Dermis microvascular lymphatic vessel endothelial cell (primary cell): ENCODE data around the gene PBRM1. TPM values are rescaled to one million over a fixed set of nuclear protein-coding genes. Genes with fewer than 3 reads are reported as not detected.
"Not testable (repeated sequence)": the region's sequence is repeated elsewhere in the genome, so short reads cannot be mapped to it uniquely, and the experiment has no call there.

Experiments used
- DNase-seq, 2 donors: peaks; one replicate each; pipeline versions ENCODE4 v3.0.0 to v3.0.0-alpha.2; 2010; ENCODE audit warnings: low read depth in 2 of 2
- total RNA-seq: library from RNA; depleted of rRNA; stranded (reverse); fragments of >200 nt; gene quantifications from 2 replicates; pipeline ENCODE4 v1.2.1, GENCODE V29; 2014

The PBRM1 gene
- 51.9 and 61.6 TPM in 2 replicates for total RNA-seq

DNA sequence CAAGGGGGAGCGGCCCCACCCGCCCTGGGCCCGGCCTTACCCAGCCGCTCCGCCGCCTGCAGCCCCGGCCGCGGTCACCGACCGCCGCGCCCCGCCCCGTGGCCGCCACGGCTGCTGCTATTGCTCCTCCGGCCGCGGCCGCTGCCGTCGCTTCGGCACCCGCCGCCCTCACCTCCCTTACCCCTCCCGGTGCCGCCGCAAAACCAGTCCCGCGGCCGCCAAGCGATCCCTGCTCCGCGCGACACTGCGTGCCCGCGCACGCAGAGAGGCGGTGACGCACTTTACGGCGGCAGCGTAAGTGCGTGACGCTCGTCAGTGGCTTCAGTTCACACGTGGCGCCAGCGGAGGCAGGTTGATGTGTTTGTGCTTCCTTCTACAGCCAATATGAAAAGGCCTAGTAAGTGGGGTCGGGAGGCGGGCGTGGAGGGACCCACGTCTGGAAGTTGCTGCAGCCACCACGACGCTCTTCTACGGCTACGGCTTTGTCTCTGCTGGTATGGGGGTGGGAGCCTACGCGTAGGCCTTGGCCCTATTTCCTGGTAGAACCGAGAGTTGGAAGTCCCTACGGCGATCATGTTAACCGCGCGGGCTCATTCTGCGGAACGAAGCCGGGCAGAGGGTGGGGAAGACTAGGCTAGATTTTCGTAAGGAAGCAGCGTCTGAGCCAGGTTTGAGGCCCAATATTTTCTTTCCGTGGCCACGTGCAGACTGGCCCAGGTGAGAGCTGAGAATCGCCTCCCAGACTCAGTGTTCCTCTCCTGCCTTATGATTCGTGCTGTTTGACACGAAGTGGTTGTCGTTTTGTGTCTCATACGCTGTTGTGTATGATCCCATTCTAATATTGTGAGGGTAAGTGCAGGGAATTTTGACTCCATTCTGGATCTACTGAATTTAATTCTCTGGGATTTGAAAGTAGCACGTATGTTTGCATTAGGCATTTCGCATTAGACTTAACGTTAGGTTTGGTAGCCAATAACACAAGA is at the start of gene PBRM1, which contains the start of gene GNL3:
TSS of gene PBRM1 (minus strand) at position 205 of the 983 bp plus-strand sequence.
TSS of gene GNL3 (plus strand) at position 324 of the 983 bp plus-strand sequence. CDS start at position 385, 61 bp downstream.
- peak; percentile 91 to 97 for DNase-seq

DNA sequence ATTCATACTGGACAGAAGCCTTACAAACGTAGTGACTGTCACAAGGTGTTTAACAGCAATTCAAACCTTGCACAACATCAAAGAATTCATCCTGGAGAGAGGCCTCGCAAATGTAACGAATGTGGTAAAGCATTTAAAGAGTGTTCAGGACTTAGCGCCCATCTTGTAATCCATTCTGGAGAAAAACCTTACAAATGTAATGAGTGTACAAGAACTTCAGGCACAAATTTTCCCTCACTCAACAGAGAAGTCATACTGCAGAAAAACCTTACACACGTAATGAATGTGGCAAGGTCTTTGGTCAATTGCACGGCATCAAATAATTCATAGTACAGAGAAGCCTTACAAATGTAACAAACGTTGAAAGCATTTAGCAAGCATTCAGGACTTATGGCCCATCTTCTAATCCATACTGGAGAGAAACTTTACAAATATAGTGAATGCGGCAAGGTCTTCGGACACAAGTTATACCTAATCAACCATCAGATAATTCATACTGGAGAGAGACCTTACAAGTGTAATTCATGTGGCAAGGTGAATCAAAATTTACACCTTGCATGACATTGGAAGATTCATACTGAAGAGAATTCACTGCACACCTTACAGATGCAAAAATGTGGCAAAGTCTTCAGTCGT is 47.7 kb upstream of the PBRM1 start:
- DNase-seq: no peak

DNA sequence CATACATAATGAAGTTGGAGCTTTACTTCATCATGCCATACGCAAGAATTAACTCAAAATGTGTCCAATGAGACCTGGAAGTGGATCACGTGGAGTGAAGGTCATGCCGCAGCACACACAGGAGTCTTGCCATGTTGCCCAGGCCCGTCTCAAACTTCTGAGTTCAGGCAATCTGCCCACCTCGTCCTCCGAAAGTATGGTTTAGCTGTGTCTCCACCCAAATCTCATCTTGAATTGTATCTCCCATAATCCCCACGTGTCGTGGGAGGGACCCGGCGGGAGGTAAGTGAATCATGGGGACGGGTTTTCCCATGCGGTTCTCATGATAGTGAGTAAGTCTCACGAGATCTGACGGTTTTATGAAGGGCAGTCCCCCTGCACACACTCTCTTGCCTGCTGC is 45.9 kb upstream of the PBRM1 start:
- DNase-seq: no peak

DNA sequence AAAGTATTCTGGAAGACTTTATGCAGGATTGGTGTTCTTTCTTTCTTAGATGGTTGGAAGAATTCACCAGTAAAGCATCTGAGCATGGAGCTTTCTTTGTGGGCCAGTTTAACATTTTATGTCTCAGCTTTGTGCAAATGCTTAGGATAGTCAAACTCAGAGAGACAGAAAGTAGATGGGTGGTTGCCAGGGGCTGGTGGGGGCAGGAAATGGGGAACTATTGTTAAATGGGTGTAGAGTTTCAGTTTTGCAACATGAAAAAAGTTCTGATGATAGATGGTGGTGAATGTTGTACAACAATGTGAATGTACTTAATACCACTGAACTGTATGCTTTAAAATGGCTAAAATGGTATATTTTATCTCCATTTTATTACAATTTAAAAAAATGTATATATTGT is 45.0 kb upstream of the PBRM1 start:
- peak; percentile 40 to 53 for DNase-seq

DNA sequence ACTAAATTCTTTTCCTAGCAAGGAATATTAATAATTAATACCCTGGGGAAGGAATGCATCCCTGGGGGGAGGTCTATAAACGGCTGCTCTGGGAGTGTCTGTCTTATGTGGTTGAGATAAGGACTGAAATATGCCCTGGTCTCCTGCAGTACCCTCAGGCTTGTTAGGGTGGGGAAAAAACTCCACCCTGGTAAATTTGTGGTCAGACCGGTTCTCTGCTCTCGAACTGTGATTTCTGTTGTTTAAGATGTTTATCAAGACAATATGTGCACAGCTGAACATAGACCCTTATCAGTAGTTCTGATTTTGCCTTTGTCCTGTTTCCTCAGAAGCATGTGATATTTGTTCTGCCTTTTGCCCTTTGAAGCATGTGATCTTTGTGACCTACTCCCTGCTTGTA is 43.0 kb upstream of the PBRM1 start:
- not testable (repeated sequence) for DNase-seq

DNA sequence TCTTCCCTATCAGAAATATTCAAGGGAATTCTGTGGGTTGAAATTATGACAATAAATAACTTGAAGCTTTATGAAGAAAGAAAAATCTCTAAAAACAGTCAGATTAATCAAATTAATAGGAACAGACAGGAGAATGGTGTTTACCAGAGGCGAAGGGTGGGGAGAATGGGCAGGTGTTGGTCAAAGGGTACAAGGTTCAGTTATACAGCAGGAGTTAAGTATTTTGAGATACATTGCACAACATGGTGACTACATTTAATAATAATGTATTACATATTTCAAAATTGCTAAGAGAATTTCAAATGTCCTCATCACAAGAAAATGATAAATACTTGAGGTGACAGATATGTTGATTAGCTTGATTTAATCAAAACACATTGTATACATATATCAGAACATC is 38.8 kb upstream of the PBRM1 start:
- DNase-seq: no peak

DNA sequence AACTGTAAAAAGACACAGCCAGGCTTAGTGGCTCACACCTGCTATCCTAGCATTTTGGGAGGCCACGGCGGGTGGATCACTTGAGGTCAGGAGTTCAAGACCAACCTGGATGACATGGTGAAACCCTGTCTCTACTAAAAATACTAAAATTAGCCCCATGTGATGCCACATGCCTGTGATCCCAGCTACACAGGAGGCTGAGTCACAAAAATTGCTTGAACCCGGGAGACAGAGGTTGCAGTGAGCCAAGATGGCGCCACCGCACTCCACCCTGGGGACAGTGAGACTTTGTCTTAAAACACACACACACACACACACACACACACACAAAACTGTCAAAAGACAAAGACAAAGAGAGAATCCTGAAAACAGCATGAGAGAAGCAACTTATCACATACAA is 38.2 kb upstream of the PBRM1 start:
- no peak for DNase-seq

DNA sequence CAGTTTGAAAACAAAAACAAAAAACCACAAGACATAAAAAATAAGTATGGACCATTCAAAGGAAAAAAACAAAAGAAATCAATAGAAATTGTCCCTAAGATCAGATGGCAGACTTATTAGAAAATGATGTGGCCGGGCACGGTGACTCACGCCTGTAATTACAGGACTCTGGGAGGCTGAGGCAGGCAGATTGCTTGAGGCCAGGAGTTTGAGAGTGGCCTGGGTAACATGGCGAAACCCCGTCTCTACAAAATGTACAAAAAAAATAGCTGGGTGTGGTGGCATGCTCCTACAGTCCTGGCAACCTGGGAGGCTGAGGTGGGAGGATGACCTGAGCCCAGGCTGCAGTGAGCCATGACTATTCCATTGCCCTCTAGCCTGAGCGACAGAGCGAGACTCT is 36.8 kb upstream of the PBRM1 start:
- DNase-seq: no peak

DNA sequence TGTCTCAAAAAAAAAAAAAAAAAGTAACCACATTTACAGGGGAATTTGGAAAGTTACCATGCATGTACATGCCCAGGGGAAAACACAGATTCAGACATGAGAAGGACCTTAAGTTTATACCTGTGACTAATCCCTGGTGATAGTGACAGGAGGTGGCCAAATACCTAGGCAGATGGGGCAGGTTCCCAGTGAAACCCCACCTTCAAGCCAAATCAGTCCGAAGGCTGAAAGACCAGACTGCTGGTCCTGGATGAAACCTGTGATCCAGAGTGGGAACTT is 36.0 kb upstream of the PBRM1 start:
- DNase-seq: no peak

DNA sequence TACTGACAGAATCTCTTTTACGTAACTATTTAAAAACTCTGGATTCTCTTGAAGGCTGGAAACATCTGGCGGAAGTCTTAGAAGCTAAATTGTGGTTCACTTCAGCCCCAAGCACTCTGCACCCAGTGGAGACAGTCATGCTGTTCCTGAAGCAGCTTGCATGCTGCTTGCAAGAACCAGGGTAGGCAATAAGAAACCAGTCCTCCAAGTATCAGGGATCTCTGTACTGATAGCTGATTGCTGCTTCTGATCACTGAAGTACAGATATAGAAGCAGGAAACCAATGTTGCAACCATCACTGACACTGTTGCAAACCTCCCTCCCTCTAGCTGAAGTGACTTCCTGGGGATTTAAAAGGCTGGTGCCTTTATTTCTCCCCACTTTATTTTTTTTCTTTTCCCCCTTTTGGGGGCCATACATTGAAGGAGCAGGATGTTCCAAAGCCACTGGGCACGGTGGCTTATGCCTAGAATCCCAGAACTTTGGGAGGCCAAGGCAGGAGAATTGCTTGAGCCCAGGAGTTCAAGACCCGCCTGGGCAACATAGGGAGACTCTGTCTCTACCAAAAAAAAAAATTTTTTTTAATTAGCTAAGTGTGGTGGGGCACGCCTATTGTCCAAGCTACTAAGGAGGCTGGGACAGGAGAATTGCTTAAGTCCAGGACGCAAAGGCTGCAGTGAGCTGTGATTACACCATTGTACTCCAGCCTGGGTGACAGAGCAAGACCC is 35.5 kb upstream of the PBRM1 start:
- DNase-seq: no peak

DNA sequence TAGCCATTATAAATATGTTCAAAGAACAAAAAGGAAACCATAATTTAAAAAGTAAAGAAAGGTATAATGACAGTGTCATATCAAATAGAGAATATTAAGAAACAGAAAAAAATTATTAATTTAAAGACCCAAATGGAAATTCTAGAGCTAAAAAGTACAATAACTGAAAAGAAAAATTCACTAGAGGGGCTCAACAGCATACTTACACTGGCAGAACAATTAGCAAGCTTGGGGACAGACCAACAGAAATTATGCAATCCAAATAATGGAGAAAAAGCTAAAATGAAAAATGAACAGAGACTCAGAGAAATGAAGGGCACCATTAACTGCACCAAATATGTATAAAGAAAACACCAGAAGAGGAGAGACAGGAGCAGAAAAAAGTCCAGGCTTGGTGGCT is 33.9 kb upstream of the PBRM1 start:
- no peak for DNase-seq

DNA sequence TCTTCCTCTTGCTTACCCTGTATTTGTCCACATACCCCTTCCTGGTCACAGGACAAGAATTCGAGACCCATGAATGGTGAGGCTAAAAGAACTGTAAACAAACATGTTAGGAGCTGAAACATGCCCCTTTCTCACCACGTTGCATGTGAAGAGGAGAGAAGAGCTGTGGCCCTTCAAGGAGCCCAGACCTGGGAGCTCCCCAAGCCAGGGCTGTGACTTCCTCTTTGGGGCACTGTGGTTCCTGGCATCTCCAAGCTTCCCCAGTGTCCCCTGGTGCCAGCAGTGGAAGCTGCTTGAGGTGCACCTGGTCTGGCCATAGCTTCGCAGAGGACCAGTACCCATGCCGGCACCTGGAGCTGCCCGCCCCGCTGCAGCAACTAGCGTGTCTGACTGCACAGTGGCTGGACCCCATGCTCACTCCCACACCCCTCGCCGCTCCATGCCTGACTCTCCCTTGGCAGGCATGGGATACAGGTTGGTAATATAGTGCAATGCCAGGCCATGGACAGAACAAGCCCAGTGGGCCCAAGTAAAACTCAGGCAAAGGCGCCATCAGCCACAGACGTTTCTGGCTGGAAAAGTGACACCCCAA is 30.1 kb upstream of the PBRM1 start:
- DNase-seq: no peak

DNA sequence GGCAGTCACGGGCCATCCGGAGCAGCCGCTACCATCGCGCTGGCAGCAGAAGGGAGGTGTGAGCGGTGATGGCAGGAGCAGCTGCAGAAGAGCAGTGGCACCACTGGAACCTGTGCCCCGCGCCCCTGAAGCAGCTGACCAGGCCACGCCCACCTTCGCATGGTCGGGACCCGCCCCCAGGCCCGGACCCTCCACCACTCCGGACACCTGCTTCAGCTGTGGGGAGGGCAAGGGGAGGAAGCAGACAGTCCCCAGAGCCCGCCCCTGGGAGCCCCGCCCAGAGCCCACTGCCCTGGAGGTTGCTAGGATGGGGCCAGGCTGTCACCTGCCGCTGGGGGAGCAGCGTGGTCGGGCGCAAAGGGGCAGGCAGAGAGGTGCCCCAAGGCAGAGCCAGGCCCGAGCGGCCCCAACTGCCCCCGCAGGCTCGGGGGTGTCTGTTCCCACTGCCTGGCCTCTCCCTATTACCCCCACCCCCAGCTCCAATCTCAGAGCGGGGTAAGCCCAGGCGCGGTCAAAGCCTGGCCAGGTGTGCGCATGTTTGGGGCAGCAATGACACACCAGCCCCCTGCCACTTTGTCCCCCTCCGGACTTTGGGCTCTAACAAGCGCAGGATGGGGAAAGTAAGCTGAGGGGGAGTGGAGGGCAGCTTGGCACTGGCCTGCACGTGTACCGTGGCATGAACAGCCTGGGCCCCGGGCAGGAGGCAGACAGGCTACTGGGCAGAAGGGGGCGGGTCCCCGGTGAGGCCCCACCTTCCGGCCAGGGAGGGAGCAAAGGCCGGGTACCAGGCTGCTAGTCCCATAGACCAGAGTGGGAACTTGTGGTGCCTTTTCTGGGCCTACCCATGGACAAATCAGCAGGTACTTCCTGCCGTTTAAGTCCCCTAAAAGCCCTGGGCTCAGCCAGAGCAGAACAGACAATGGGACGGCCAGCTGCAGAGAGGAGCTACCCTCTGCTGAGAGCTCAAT is 28.9 kb upstream of the PBRM1 start:
- no peak for DNase-seq

DNA sequence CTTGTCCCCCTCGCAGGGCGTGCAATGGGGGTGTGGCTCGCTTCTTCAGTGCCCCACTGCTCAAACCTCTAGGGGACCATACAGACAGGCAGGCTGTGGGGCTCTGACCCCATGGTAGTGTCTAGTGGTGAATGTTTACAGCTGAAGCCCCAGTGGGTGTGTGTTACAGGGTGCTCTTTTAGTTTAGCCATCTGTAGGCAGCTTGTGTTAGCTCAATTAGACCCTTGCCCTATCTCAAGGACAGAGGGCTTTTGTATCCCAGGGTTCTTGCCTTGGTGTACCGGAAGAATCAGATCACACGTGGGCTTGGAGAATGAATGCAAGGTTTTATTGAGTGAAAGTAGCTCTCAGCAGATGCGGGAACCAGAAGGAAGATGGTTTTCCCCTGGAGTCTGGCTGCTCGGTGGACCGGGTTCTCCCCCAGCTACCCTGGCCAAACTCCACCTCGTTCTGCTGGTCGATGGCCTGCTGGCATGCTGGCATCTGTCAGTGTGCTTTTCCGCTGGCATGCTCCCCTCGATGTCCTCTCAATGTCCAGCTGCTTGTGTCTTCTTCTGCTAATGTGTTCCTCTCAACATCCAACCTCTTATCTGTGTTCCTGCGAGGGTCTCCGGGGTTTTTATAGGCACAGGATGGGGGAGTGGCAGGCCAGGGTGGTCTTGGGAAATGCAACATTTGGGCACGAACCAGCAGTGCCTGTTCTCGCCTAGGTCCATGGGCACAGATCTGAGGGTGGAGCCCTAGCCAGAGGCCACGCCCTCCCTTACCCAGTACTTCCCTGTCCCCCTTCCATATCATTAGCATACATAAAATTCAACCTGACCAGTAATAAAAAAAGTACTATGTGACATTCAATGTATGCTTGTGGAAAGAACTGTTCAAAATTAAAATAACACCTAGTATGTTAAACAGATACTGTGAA is 26.8 kb upstream of the PBRM1 start:
- no peak for DNase-seq

DNA sequence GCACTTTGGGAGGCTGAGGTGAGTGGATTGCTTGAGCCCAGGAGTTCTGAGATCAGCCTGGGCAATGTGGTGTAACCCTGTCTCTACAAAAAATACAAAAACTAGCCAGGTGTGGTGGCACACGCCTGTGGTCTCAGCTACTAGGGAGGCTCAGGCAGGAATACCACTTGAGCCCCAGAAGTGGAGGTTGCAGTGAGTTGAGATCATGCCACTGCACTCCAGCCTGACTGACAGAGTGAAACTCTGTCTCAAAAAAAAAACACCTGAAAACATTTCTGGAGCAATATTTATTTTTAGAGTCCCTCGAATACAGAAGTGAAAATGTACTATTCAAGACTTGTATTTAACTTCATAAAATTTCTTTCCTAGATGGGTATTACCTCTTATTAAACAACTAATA is 24.8 kb upstream of the PBRM1 start:
- no peak for DNase-seq

DNA sequence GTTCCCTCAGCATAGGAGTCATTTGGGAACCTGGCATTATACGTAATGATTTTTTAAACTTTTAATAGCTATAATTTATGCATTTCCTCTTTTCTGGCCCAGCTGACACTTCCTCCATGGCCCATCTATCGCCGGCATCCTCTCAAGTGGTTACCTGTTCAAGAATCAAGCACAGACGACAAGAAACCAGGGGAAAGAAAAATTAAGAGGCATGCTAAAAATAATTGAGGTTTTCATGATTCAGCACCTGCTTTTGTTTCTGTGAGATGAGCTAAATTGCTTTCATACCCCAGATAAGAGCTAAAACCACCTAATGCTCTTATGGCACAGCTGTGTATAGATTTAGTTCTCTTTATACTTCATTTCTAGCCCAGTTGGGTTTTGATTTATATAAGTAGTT is 21.9 kb upstream of the PBRM1 start:
- no peak for DNase-seq

DNA sequence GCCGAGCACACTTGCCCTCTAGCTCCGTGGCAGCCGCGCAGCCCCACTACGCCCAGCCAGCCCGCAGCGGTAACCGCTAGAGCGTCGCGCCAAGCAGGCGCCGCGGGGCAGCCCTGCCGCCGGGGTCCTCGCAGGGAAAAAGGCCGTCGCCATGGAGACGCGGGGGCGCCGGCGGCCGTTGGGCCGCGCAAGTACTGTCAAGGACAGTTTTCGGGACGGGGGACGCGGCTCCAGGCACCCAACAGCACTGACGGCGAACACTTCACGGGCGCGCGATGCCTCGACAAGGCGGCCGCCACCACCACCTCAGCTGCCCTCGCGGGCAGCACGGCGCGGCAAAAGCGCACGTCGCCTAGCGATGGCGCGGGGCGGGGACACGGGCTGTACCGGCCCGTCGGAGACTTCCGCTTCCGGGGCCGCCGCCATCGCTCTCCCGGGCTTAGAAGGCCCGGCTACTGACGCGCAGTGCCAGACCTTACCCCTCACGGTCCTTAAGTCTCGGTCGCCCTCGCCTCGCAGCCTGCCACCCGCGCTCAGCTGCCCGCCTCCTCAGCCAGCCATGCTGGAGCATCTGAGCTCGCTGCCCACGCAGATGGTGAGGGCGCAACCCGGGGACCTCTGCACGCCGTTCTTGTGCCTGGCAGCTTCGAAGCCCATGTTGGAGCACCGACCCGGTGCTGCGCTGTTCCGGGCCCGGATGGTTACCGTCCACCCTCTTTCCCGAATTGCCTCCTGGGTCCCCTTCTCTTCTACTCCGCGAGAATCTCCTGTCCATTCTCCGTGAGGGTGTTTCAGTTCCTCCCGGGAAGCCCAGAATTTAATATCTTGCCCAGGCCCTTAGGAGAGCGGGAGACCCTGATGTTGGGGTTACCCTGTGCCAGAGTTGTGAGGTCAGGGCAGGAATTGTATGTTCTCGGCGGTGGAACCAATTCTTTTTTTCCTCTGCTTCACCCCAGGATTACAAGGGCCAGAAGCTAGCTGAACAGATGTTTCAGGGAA is 20.3 kb upstream of the PBRM1 start, which contains the start of the genes GLT8D1 and SPCS1:
TSS of gene GLT8D1 (minus strand) at position 104 of the 999 bp plus-strand sequence. CDS start 5,331 bp downstream, outside the sequence.
TSS of gene SPCS1 (plus strand) at position 419 of the 999 bp plus-strand sequence. CDS start at position 560, 141 bp downstream.
- peak; percentile 53 to 90 for DNase-seq

DNA sequence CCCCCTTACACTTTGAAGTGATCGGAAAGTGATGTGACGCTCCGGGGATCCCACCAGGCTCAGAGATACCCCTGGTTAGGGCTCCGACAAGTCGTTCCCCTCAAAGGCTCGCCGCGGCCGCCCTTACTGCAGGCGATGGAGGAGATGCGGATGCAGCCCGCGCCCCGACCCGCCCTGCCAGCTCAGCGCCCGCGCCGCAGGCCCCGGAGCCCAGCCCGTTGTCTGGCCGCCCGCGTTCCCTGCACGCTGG is 19.6 kb upstream of the PBRM1 start:
- DNase-seq: no peak
